MM.1S (cell line): ENCODE data around the gene TNRC18.
"Not testable (repeated sequence)": the region's sequence is repeated elsewhere in the genome, so short reads cannot be mapped to it uniquely, and the experiment has no call there.

Experiments used
- DNase-seq: peaks from one replicate; pipeline ENCODE4 v3.0.0-alpha.2; 2015
- H2AFZ ChIP-seq: fragments of 300-600 bp; sonication (generic); 2 replicates; pipeline ENCODE4 v1.6.0; 2016; ENCODE audit warnings: antibody characterized with exemption, low read length
- H3F3A ChIP-seq: fragments of 300-600 bp; sonication (generic); 2 replicates; pipeline ENCODE4 v1.6.1; 2016; ENCODE audit warnings: mild to moderate bottlenecking, antibody characterized with exemption, low read length, moderate library complexity, mixed read lengths; ENCODE audit not compliant: insufficient read depth
- H3K27ac ChIP-seq: fragments of 300-600 bp; sonication (generic); 2 replicates; pipeline ENCODE4 v1.5.1; 2016; ENCODE audit warnings: mild to moderate bottlenecking, low read length
- H3K27me3 ChIP-seq: fragments of 300-600 bp; sonication (generic); replicated peaks from 2 replicates; pipeline ENCODE4 v1.6.0; 2016; ENCODE audit warnings: low read length; ENCODE audit not compliant: insufficient read depth
- H3K36me3 ChIP-seq: fragments of 300-600 bp; sonication (generic); replicated peaks from 2 replicates; pipeline ENCODE4 v1.6.1; 2016; ENCODE audit warnings: mild to moderate bottlenecking, low read length, mixed read lengths; ENCODE audit not compliant: insufficient read depth
- H3K4me1 ChIP-seq: fragments of 300-600 bp; sonication (generic); 2 replicates; pipeline ENCODE4 v1.6.1; 2016; ENCODE audit warnings: low read length, mixed read lengths
- H3K4me2 ChIP-seq: fragments of 300-600 bp; sonication (generic); 2 replicates; pipeline ENCODE4 v1.6.0; 2016; ENCODE audit warnings: low read depth, low read length
- H3K4me3 ChIP-seq: fragments of 300-600 bp; sonication (generic); 2 replicates; pipeline ENCODE4 v1.5.1; 2016; ENCODE audit warnings: low read length, mixed read lengths
- H3K79me2 ChIP-seq: fragments of 300-600 bp; sonication (generic); 2 replicates; pipeline ENCODE4 v1.6.1; 2016; ENCODE audit warnings: mixed run types, low read length, mixed read lengths
- H3K9ac ChIP-seq: fragments of 300-600 bp; sonication (generic); 2 replicates; pipeline ENCODE4 v1.6.1; 2016; ENCODE audit warnings: low read length, mixed read lengths
- H3K9me2 ChIP-seq: fragments of 300-600 bp; sonication (generic); replicated peaks from 2 replicates; pipeline ENCODE4 v1.6.1; 2016; ENCODE audit warnings: mild to moderate bottlenecking, low read length, mixed read lengths; ENCODE audit not compliant: insufficient read depth
- H3K9me3 ChIP-seq: fragments of 300-600 bp; sonication (generic); replicated peaks from 2 replicates; pipeline ENCODE4 v1.6.1; 2016; ENCODE audit warnings: mild to moderate bottlenecking, low read length, mixed read lengths; ENCODE audit not compliant: insufficient read depth
- H4K20me1 ChIP-seq: fragments of 300-600 bp; sonication (generic); 2 replicates; pipeline ENCODE4 v1.6.1; 2016; ENCODE audit warnings: mild to moderate bottlenecking, low read length, moderate library complexity, mixed read lengths; ENCODE audit not compliant: insufficient read depth
- EZH2 ChIP-seq: fragments of 300-600 bp; sonication (generic); optimal IDR thresholded peaks from 2 replicates; pipeline ENCODE3; 2017; ENCODE audit warnings: low read depth, mild to moderate bottlenecking, antibody characterized with exemption, low read length, mixed read lengths
- EZH2phosphoT487 ChIP-seq: fragments of 300-600 bp; sonication (generic); IDR thresholded peaks from 2 replicates; pipeline ENCODE4 v1.6.1; 2018; ENCODE audit warnings: antibody characterized with exemption, low read length
- TF ChIP-seq, protein P1 (sequence below): fragments of 300-600 bp; sonication (generic); IDR thresholded peaks from 2 replicates; pipeline ENCODE4 v1.5.1; 2016; ENCODE audit warnings: antibody characterized with exemption, low read length, mixed read lengths

The TNRC18 gene

DNA sequence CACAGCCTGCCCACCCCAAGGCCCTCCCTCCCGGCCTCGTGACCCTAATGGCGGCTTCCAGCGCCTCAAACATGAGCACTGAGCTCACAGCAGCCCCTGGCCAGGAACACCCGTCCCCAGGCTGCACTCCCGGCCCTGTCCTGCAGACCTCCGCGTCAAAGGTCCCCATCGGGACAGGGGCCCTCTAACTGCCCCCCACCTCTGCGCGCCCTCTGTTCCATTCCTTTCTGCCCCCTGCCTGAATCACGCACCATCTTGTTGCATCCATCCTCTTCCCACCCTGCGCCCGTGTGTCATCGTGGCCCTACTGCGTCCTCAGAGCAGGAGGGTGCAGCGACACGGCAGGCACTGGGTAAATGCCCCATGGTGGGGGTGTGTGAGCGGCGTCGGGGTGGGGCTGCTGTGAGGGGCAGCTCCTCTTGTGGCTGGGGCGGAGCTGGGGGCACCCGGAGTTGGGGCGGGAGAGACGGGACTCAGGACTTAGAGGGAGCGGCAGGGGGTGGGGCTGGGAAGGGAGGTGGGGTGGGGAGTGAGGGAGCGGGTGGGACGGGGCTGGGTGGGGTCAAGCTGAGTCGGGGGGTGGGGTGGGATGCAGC lies 127.5 kb downstream of the TNRC18 start:
- Histone ChIP-seq H2AFZ (no peak overlapping the region), H3K9ac (no peak overlapping the region), H4K20me1 (no peaks in the 10 kb centered on the region), H3K4me1 (no peaks in the 10 kb centered on the region), H3K9me2 (no peaks in the 10 kb centered on the region), H3F3A (no peaks in the 10 kb centered on the region), H3K27ac (no peak overlapping the region), H3K27me3 (peaks cover 33% of the 10 kb centered on the region), H3K36me3 (no peaks in the 10 kb centered on the region), H3K4me3 (no peak overlapping the region), H3K9me3 (no peaks in the 10 kb centered on the region), H3K4me2 (no peak overlapping the region), H3K79me2 (no peaks in the 10 kb centered on the region)
- no peak for DNase-seq
- TF ChIP-seq EZH2phosphoT487 (no peak), EZH2 (no peak)
- TF ChIP-seq, protein P1, sequence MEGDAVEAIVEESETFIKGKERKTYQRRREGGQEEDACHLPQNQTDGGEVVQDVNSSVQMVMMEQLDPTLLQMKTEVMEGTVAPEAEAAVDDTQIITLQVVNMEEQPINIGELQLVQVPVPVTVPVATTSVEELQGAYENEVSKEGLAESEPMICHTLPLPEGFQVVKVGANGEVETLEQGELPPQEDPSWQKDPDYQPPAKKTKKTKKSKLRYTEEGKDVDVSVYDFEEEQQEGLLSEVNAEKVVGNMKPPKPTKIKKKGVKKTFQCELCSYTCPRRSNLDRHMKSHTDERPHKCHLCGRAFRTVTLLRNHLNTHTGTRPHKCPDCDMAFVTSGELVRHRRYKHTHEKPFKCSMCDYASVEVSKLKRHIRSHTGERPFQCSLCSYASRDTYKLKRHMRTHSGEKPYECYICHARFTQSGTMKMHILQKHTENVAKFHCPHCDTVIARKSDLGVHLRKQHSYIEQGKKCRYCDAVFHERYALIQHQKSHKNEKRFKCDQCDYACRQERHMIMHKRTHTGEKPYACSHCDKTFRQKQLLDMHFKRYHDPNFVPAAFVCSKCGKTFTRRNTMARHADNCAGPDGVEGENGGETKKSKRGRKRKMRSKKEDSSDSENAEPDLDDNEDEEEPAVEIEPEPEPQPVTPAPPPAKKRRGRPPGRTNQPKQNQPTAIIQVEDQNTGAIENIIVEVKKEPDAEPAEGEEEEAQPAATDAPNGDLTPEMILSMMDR = no peak

- no peak overlapping the region for H3K9ac ChIP-seq
- H2AFZ ChIP-seq = no peak overlapping the region
- no peaks in the 10 kb centered on the region for H4K20me1 ChIP-seq
- no peaks in the 10 kb centered on the region for H3K9me2 ChIP-seq
- no peak overlapping the region for H3K4me3 ChIP-seq
- no peak for DNase-seq
- peaks cover 34% of the 10 kb centered on the region for H3K27me3 ChIP-seq
- H3K4me1 ChIP-seq = no peaks in the 10 kb centered on the region
- H3K9me3 ChIP-seq = no peaks in the 10 kb centered on the region
- H3K4me2 ChIP-seq = no peak overlapping the region
- H3K79me2 ChIP-seq = no peaks in the 10 kb centered on the region
- TF ChIP-seq EZH2 = no peak
- TF ChIP-seq, protein P1 = no peak
- TF ChIP-seq EZH2phosphoT487 = no peak
- H3K27ac ChIP-seq = no peak overlapping the region
- no peaks in the 10 kb centered on the region for H3K36me3 ChIP-seq
- H3F3A ChIP-seq = no peaks in the 10 kb centered on the region
Observed at GRCh38 chr7:5295039-5296014, 128.3 kb downstream of the TNRC18 start.

GRCh38 chr7:5294169-5294987 lies 129.3 kb downstream of the TNRC18 start:
- H3K9me2 ChIP-seq = no peaks in the 10 kb centered on the region
- no peak overlapping the region for H3K9ac ChIP-seq
- no peak overlapping the region for H2AFZ ChIP-seq
- H3K4me3 ChIP-seq = no peak overlapping the region
- no peak for DNase-seq
- no peak for TF ChIP-seq EZH2phosphoT487
- TF ChIP-seq EZH2 = no peak
- TF ChIP-seq, protein P1 = no peak
- H3K4me2 ChIP-seq = no peak overlapping the region
- peaks cover 28% of the 10 kb centered on the region for H3K27me3 ChIP-seq
- no peaks in the 10 kb centered on the region for H3F3A ChIP-seq
- no peaks in the 10 kb centered on the region for H3K4me1 ChIP-seq
- no peaks in the 10 kb centered on the region for H3K9me3 ChIP-seq
- no peaks in the 10 kb centered on the region for H3K36me3 ChIP-seq
- H3K79me2 ChIP-seq = no peaks in the 10 kb centered on the region
- no peak overlapping the region for H3K27ac ChIP-seq
- no peaks in the 10 kb centered on the region for H4K20me1 ChIP-seq

DNA sequence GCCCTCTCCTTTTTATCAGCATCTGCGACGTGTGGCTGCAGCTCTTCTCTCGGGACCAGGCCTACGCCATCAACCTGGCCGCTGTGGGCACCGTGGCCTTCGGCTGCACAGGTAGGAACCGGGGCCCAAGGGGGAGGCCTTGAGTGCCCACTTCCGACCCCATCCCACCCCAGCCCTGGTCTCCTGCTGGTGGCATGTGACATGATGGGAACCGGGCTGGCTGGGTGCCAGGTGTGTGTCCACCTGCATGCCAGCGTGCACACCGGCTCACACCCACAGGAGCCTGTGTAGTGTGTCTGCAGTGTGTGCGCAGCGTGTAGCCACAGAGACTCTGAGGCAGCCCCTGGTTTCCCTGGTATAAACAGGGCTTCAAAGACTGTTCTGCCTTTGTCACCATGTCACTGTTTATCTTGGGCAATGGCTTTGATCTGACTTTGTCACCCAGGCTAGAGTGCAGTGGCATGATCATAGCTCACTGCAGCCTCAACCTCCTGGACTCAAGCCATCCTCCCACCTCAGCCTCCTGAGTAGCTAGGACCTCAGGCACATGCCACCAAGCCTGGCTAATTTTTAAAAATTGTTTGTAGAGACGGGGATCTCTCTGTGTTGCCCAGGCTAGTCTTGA lies 131.8 kb downstream of the TNRC18 start:
- not testable (repeated sequence) for H3K9ac ChIP-seq, H3F3A ChIP-seq, H3K4me2 ChIP-seq, H2AFZ ChIP-seq, H3K36me3 ChIP-seq, H3K79me2 ChIP-seq, H4K20me1 ChIP-seq, H3K27ac ChIP-seq, H3K4me3 ChIP-seq, H3K9me2 ChIP-seq, H3K9me3 ChIP-seq, H3K4me1 ChIP-seq, DNase-seq
- peaks cover 27% of the 10 kb centered on the region for H3K27me3 ChIP-seq
